GM19035 (cell line): Measurements from ENCODE around the gene AKAP13.

Experiments used
- ATAC-seq: cut with Tn5 transposase; IDR thresholded peaks from one replicate; pipeline ENCODE4 v1.9.1; 2021; ENCODE audit not compliant: unreplicated experiment

Gene AKAP13

DNA sequence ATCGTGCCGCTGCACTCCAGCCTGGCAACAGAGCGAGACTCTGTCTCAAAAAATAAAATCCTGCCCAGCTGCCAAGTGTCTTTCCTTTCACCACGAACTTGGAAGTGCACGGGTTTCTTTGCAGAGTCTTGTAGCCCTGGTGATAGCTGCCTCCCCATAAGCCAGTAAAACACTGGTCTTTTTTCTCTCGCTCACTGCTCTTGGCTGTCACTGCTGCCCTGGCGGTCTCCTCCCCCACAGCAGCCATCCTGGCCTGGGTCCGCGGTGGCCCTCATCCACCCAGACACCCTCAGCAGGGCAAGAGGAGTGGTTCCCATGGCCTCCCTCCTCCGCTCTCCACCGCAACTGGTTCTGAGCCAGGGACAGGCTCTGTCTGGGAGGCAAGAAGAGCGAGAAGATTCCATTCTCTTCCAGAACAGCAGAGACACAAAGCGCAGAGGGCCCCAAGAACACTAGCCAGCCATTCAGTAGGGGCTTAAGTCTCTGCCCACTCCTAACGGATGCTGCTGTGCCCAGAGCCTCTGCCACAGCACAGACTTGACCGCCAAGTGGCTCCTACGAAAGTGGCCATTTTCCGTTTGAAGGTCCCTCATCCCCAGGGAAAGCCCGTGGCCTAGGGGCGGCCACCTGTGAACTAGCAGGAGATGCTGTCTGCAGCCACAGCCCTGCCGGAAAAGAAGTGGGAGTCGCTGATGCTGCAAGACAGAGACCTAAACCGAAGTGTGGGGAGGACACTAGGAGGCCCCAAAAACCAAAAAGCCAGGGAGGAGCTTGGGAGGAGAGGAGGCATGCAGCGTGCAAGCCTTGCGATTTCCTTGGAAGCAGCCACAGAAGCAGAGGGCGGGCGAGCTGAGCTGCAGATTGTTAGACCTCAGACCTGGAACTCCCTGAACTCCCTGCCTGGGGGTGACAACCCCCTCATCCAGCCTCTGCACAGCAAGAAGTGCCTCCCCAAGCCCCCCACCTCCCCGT is 370.2 kb downstream of the AKAP13 start:
- ATAC-seq: no peak

- ATAC-seq: no peak
Measured at GRCh38 chr15:85751291-85752123, 371.1 kb downstream of the AKAP13 start.

- no peak for ATAC-seq
Measured at GRCh38 chr15:85752124-85752475, 371.7 kb downstream of the AKAP13 start.

- ATAC-seq: no peak
Measured at GRCh38 chr15:85752491-85752961, 372.1 kb downstream of the AKAP13 start.

DNA sequence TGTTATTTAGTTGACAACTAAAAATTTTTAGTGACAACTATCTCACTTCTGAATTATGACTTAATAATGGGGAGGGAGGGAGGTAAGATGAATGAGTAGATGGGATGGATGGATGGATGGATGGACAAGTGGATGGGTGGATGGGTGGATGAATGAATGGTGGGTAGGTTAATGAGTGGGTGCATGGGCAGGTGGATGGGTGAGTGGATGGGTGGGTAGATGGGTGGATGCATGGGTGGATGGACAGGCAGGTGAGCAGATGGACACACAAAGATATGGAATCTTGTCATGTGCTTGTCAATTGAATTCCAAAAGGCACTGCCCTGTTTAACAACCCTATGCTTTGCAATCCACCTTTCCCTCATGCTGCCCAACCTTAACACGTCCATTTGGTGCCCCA is 372.9 kb downstream of the AKAP13 start:
- ATAC-seq: no peak

DNA sequence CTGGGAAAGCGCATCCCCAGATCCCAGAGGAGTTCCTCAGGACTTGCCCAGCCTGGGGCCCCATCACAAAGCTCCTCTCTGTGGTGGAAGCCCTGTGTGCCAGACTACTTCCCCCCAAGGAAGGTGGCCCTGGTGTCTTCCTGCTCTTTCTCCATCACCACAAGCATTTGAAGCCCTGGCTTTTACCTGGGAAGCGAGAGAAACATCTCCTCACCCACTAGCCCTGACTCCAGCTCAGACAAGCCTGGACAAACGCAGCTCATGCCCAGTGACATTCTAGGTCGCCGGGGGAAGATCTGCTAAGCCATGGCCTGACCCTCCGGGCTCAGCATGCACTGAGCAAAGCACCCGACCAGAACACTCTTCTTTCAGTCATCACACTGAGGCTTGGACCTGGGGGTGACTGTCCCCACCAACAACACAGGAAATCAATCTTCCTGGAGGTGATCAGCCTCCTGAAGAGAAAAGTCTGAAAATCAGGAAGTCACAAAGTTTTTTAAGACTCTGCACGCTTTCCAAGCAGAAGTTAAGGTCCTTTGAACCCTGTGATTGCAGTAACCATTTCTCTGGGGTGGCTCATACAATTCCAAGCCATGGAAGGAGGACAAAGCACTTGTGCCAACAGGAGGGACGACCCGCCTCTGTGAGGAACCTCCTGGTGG is 373.5 kb downstream of the AKAP13 start:
- ATAC-seq: no peak

- ATAC-seq: no peak
Measured at GRCh38 chr15:85754989-85755388, 374.6 kb downstream of the AKAP13 start.

DNA sequence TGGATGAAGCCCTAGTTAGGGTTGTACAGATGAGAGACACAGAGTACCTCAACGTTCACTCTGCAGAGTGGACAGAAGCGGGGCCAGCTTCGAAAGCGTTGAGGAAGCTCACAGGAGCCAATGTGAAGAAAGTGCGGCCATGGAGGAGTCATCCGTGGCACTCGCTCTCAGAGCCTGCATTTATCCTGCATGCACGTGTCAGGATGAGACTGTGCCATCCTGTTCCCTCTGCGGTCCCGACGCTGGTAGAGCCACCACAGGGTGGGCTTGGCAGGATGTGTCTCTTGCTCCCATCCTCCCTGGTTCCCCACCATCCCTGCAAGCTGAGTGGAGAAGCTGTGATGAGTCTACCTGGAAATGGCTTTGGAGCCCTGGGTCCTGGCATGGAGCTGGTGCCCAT is 375.1 kb downstream of the AKAP13 start:
- no peak for ATAC-seq

DNA sequence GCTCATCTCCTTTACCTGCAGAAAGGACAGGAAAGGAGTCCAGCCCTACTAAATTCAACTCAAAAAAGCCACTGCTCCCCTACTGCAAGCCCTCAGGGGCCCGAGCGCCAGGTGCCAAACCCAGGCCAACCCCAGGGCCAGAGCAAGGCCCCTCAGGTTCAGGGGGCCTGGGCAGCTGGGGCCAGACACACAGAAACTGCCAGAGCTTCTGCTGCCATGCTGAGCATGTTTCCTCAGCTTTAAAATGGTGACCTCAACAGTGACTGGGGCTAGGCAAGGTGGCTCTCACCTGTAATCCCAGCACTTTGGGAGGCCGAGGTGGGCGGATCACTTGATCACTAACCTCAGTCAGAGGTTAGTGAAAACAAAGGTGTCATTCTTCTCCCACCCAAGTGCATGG is 375.5 kb downstream of the AKAP13 start:
- ATAC-seq: no peak

DNA sequence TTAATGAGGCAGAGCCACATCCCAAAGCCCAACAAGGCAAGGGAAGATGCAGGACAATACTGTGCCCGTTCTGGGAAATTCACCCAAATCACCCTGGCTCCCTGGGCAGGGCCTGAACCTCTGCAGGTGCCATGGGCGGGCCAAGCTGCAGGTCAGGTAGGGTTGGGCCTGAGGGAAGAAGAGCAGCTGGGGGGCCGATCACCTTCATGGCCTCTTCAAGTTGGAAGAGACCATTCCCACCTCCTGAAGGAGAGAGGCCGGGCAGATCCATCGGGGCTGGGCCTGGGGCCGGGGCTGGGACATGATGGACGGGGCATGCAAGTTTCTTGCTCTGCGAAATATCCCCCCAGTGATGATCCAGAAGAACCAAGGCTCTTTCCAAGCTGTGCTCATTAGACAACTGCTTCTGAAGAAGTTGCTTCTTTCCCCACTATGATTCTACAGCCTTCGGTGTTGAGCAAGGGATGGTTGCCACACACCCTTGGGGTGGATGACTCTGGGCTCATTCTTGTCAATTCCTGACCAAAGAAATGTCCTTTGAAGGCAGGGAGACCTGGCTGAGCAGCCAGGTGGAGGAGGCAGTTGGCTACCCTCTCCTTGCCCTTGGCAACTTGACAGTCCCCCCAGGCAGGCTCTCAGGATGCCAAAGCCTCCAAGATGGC is 376.1 kb downstream of the AKAP13 start:
- ATAC-seq: no peak

DNA sequence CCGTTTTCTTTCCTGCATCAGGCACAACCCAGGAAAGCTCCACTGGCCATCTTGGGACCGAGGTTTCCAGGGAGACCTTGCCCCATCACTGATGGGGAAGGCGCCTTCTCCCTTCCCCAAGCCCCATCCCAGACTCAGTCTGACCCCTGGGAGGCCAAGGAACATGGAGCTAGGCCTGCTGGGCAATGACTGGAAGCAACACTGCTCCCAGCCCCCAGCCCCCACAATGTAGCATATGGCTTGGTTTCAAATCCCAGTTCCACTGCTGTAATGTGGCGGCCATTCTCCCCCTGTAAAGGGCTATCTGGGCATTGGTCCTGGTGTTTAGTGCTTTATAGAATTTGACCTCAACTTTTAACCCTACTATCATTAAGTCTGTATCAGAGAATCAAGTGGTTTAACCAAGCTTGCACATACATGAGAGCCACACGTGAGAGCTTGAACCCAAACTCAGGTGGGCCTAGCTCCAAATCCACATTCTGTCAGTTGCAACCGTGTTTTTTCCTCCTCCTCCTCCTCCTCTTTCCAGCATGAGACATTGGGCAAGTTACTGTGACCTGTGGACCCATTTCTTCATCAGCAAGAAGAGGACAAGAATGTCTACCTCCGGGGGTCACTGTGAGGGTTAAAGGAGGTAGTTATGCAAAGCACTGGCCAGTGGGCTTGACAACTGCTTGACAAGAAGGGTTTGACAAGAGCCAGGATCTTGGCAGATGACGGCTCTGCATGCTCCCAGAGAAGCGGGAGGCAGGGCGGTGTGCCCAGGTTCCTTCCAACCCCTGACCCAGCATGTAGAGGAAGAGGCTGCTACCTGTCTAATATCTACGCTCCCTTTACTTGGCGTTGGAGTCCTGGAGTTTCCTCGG is 376.9 kb downstream of the AKAP13 start:
- no peak for ATAC-seq

- no peak for ATAC-seq
Measured at GRCh38 chr15:85757939-85758654, 377.7 kb downstream of the AKAP13 start.

DNA sequence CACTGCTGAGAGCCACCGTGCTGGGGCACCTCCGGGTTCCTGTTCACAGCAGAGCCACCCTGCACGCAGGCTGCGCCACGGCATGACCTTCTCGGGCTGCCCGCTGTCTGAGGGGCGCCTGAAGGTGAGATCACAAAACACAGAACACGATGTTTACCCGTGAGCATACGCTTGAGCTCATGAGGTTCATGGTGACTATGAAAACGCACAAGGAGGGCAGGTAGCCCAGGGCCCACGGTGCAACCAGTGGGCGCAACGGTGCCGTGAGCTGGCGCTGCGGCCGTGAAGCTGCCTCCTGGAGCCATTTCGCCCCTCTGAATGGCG is 378.2 kb downstream of the AKAP13 start:
- no peak for ATAC-seq

- ATAC-seq: no peak
Measured at GRCh38 chr15:85759376-85759775, 379.0 kb downstream of the AKAP13 start.

DNA sequence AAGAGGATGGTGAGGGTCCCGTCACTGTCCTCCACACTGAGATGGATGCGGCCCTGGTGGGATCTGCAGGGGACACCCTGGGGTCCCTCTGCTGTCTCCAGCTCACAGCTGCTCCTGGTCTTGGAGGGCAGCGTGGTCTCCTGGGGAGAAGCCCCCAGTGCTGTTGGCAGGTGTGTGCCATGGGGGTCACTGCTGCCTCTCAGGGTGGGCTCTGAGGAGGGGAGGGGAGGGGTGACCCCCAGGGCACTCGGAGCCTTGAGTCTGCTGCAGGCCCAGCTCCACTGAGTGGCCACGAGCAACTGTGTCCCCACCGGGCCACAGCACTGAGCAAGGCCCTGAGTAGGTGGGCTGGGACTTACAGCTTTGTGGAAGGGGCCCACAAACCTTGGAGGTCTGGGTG is 379.6 kb downstream of the AKAP13 start:
- ATAC-seq: no peak

- no peak for ATAC-seq
Measured at GRCh38 chr15:85760531-85761371, 380.3 kb downstream of the AKAP13 start.

DNA sequence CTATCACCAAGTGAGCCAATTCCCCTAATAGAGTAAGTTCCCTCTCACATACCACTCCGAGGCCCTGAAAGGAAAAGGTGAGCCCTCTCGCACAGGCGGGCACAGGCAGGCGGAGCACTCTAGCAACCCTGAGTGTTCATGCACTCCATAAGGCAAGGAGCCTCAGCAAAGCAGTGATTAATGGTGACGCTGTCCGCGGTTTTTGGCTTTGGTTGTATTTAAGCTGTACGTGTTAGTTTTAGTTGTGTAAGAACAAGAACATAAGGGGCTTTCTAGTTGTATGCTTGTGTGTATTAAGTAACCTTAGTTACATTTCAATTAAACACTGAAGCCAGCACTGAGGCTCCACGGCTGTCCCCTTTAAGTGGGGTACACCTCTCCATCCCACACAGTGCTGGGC is 381.2 kb downstream of the AKAP13 start:
- ATAC-seq: no peak

DNA sequence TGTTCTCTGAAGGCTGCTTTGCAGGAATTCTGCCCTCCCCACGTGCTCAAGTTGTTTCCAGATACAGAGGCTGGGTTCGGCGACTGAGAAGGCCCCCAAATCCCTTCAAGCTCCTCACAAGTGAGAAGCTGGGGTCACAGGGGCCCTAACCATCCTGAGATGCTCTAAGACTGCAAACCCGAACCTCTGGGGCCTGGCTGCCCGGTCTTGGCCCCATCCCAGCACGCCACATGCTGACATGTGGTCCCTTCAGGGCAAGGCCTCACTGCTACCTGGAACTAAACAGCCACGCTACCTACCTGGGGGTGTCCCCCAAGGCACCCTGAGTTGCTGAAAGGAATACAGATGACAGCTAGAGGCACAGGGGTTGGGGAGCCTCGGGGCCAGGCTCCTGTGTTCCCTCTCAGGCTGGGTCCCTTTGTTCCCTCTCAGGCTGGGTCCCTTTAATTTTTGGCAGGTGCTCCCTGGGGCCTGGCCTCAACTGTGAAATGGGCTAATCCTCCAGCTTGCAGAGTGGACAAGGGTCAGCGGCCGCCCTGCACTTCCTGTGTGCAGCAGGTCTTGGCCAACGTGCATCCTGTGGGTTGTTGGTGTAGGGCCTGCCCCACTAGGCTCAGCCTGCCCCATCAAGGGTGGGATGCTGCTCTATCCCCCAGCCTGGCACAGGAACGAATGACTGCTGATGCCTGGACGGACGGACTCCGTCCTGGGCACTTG is 381.8 kb downstream of the AKAP13 start:
- ATAC-seq: no peak
